Liver (tissue), 9 donors: ENCODE measurements around the gene NUAK1. TPM values are rescaled to one million over a fixed set of nuclear protein-coding genes. Genes with fewer than 3 reads are reported as not detected.

ENCODE experiments used
- DNase-seq: peaks from one replicate; pipeline ENCODE4 v3.0.0-alpha.2; 2017; ENCODE audit warnings: low spot score
- H3K27ac ChIP-seq, 2 donors: one replicate each; pipeline ENCODE4 v1.7.0; 2013; ENCODE audit warnings: inconsistent platforms in 2 of 2, low read length in 2 of 2, control low read depth in 1 of 2, low read depth in 1 of 2, mild to moderate bottlenecking in 1 of 2
- H3K27me3 ChIP-seq, 4 donors: one replicate each; pipeline versions ENCODE4 v1.6.1 to v1.7.0; 2013; ENCODE audit warnings: low read length in 3 of 4, inconsistent platforms in 1 of 4, mild to moderate bottlenecking in 1 of 4, moderate library complexity in 1 of 4; ENCODE audit not compliant: control insufficient read depth in 4 of 4, insufficient read depth in 4 of 4
- H3K36me3 ChIP-seq, 4 donors: one replicate each; pipeline versions ENCODE4 v1.6.1 to v1.7.0; 2013; ENCODE audit warnings: low read length in 3 of 4, mild to moderate bottlenecking in 3 of 4, low read depth in 1 of 4, moderate library complexity in 1 of 4; ENCODE audit not compliant: control insufficient read depth in 4 of 4, insufficient read depth in 3 of 4
- H3K4me1 ChIP-seq, 4 donors: one replicate each; pipeline versions ENCODE4 v1.6.1 to v1.7.0; 2013; ENCODE audit warnings: low read length in 3 of 4, mild to moderate bottlenecking in 3 of 4, moderate library complexity in 1 of 4; ENCODE audit not compliant: control insufficient read depth in 4 of 4, insufficient read depth in 4 of 4
- H3K4me3 ChIP-seq, 3 donors: one replicate each; pipeline versions ENCODE4 v1.6.1 to v1.7.0; 2013; ENCODE audit warnings: low read length in 3 of 3, control low read depth in 1 of 3, low read depth in 1 of 3, mild to moderate bottlenecking in 1 of 3
- H3K9ac ChIP-seq, 2 donors: one replicate each; pipeline ENCODE4 v1.7.0; 2013; ENCODE audit warnings: low read length in 2 of 2, mild to moderate bottlenecking in 2 of 2, moderate library complexity in 2 of 2, control low read depth in 1 of 2, low read depth in 1 of 2
- H3K9me3 ChIP-seq, 4 donors: one replicate each; pipeline versions ENCODE4 v1.6.1 to v1.7.0; 2013; ENCODE audit warnings: low read length in 3 of 4; ENCODE audit not compliant: control insufficient read depth in 4 of 4
- ATF3 ChIP-seq: IDR thresholded peaks from 2 replicates; pipeline ENCODE4 v1.6.1; 2016; ENCODE audit warnings: antibody characterized with exemption
- EGR1 ChIP-seq, 2 donors: IDR thresholded peaks; 2 replicates each; pipeline ENCODE4 v1.6.1; 2016 to 2018; ENCODE audit warnings: antibody characterized with exemption in 2 of 2, low read depth in 2 of 2
- FOXA1 ChIP-seq: IDR thresholded peaks from 2 replicates; pipeline ENCODE4 v1.6.1; 2016; ENCODE audit warnings: antibody characterized with exemption
- FOXA2 ChIP-seq: IDR thresholded peaks from 2 replicates; pipeline ENCODE4 v1.6.1; 2016; ENCODE audit warnings: antibody characterized with exemption
- GABPA ChIP-seq, 2 donors: IDR thresholded peaks in 1 of 2; conservative IDR thresholded peaks in 1 of 2; 2 replicates each; pipeline ENCODE4 v1.6.1; 2016; ENCODE audit warnings: antibody characterized with exemption in 2 of 2, mild to moderate bottlenecking in 1 of 2, moderate library complexity in 1 of 2
- HNF4A ChIP-seq, 2 donors: conservative IDR thresholded peaks; 2 replicates each; pipeline ENCODE4 v1.6.1; 2016; ENCODE audit warnings: antibody characterized with exemption in 2 of 2, mild to moderate bottlenecking in 2 of 2
- HNF4G ChIP-seq: IDR thresholded peaks from 2 replicates; pipeline ENCODE4 v1.6.1; 2016; ENCODE audit warnings: antibody characterized with exemption
- JUND ChIP-seq, 2 donors: IDR thresholded peaks; 2 replicates each; pipeline ENCODE4 v1.6.1; 2016; ENCODE audit warnings: antibody characterized with exemption in 2 of 2
- MAX ChIP-seq: IDR thresholded peaks from 2 replicates; pipeline ENCODE4 v1.6.1; 2016; ENCODE audit warnings: antibody characterized with exemption
- NR2F2 ChIP-seq: IDR thresholded peaks from 2 replicates; pipeline ENCODE4 v1.6.1; 2016; ENCODE audit warnings: antibody characterized with exemption
- RAD21 ChIP-seq, 2 donors: IDR thresholded peaks; 2 replicates each; pipeline ENCODE4 v1.6.1; 2016; ENCODE audit warnings: antibody characterized with exemption in 2 of 2, mild to moderate bottlenecking in 2 of 2
- REST ChIP-seq: IDR thresholded peaks from 2 replicates; pipeline ENCODE4 v1.6.1; 2016; ENCODE audit warnings: antibody characterized with exemption, mild to moderate bottlenecking
- RXRA ChIP-seq, 2 donors: IDR thresholded peaks; 2 replicates each; pipeline ENCODE4 v1.6.1; 2017 to 2018; ENCODE audit warnings: antibody characterized with exemption in 2 of 2, mild to moderate bottlenecking in 1 of 2
- SP1 ChIP-seq: IDR thresholded peaks from 2 replicates; pipeline ENCODE4 v1.6.1; 2018; ENCODE audit warnings: antibody characterized with exemption, mild to moderate bottlenecking
- TAF1 ChIP-seq: conservative IDR thresholded peaks from 2 replicates; pipeline ENCODE4 v1.6.1; 2016; ENCODE audit warnings: antibody characterized with exemption, mild to moderate bottlenecking
- YY1 ChIP-seq: IDR thresholded peaks from 2 replicates; pipeline ENCODE4 v1.6.1; 2016; ENCODE audit warnings: antibody characterized with exemption, mild to moderate bottlenecking
- WGBS: extraction: QIAGEN DNeasy Blood & Tissue Kit; methylation state at CpG from one replicate; pipeline ENCODE4 v1.1.7; 2013; 5-methylcytosine and 5-hydroxymethylcytosine counted together
- polyA plus RNA-seq, 2 donors: library from polyadenylated mRNA; stranded (reverse) in 1 of 2; unstranded in 1 of 2; fragments of 200-250 nt in 1 of 2; fragments of >200 nt in 1 of 2; fragmentation: Nextera tagmentation in 1 of 2; extraction: Ambion mirVana in 1 of 2; gene quantifications; one replicate each; pipeline versions ENCODE4 v1.2.1 to v1.2.3, GENCODE V29; 2013 to 2015
- total RNA-seq, 2 donors: library from RNA; depleted of rRNA; stranded (reverse); fragments of >200 nt; gene quantifications; one replicate each; pipeline ENCODE4 v1.2.3, GENCODE V29; 2014
- TF ChIP-seq, protein P1 (sequence below): IDR thresholded peaks from 2 replicates; pipeline ENCODE4 v1.6.1; 2016; ENCODE audit warnings: antibody characterized with exemption
- TF ChIP-seq, protein P2 (sequence below): fragments of 150-350 bp; IDR thresholded peaks from 2 replicates; pipeline ENCODE4 v1.5.1; 2017; ENCODE audit warnings: improper control_type of control experiment, low read depth, low read length; ENCODE audit not compliant: missing input control
- donor health status: healthy.
- donor health status: healthy.
- donor health status: healthy.
- donor health status: healthy.
- donor health status: healthy.

Gene NUAK1
- total and polyA plus RNA-seq, 4 donors, result 2.5 to 9.3 (median 3.9) TPM

- no peaks in the 10 kb centered on the region for H3K27me3 ChIP-seq
- H3K36me3 ChIP-seq, result no peaks in the 10 kb centered on the region
- no peaks in the 10 kb centered on the region for H3K9me3 ChIP-seq
- H3K4me1 ChIP-seq, result no peaks in the 10 kb centered on the region
- H3K27ac ChIP-seq, result no peak overlapping the region
- no peak for DNase-seq
- WGBS, result 93% methylated on average over 9 of the region's 9 CpGs
- TF ChIP-seq GABPA (IDR thresholded peaks at IDR 0.05 in 1 of 2, conservative IDR thresholded peaks at IDR 0.05 in 1 of 2), result no peak
- no peak for TF ChIP-seq HNF4A (conservative IDR thresholded peaks at IDR 0.05)
- no peak for TF ChIP-seq MAX
- TF ChIP-seq TAF1, result no peak
- no peak for TF ChIP-seq RAD21 (IDR thresholded peaks at IDR 0.05)
- no peak for TF ChIP-seq FOXA2
- TF ChIP-seq ATF3, result no peak
- no peak for TF ChIP-seq EGR1 (IDR thresholded peaks at IDR 0.05; ENCODE audit: low read depth in 2 of 2)
- no peak for TF ChIP-seq RXRA (IDR thresholded peaks at IDR 0.05)
- TF ChIP-seq REST, result no peak
- no peak for TF ChIP-seq SP1
- no peak for TF ChIP-seq HNF4G
- no peak for TF ChIP-seq NR2F2
- TF ChIP-seq, protein P1, sequence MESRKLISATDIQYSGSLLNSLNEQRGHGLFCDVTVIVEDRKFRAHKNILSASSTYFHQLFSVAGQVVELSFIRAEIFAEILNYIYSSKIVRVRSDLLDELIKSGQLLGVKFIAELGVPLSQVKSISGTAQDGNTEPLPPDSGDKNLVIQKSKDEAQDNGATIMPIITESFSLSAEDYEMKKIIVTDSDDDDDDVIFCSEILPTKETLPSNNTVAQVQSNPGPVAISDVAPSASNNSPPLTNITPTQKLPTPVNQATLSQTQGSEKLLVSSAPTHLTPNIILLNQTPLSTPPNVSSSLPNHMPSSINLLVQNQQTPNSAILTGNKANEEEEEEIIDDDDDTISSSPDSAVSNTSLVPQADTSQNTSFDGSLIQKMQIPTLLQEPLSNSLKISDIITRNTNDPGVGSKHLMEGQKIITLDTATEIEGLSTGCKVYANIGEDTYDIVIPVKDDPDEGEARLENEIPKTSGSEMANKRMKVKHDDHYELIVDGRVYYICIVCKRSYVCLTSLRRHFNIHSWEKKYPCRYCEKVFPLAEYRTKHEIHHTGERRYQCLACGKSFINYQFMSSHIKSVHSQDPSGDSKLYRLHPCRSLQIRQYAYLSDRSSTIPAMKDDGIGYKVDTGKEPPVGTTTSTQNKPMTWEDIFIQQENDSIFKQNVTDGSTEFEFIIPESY, result no peak
- TF ChIP-seq YY1, result no peak
- TF ChIP-seq, protein P2, sequence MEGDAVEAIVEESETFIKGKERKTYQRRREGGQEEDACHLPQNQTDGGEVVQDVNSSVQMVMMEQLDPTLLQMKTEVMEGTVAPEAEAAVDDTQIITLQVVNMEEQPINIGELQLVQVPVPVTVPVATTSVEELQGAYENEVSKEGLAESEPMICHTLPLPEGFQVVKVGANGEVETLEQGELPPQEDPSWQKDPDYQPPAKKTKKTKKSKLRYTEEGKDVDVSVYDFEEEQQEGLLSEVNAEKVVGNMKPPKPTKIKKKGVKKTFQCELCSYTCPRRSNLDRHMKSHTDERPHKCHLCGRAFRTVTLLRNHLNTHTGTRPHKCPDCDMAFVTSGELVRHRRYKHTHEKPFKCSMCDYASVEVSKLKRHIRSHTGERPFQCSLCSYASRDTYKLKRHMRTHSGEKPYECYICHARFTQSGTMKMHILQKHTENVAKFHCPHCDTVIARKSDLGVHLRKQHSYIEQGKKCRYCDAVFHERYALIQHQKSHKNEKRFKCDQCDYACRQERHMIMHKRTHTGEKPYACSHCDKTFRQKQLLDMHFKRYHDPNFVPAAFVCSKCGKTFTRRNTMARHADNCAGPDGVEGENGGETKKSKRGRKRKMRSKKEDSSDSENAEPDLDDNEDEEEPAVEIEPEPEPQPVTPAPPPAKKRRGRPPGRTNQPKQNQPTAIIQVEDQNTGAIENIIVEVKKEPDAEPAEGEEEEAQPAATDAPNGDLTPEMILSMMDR, result no peak
- H3K9ac ChIP-seq, result no peak overlapping the region
- no peak overlapping the region for H3K4me3 ChIP-seq
Measured at GRCh38 chr12:106049105-106049504, 89.6 kb downstream of the NUAK1 start.

GRCh38 chr12:106048676-106049075 is 90.1 kb downstream of the NUAK1 start:
- Histone ChIP-seq H3K4me1 (no peaks in the 10 kb centered on the region), H3K36me3 (no peaks in the 10 kb centered on the region), H3K9me3 (no peaks in the 10 kb centered on the region), H3K4me3 (no peak overlapping the region), H3K27ac (no peak overlapping the region), H3K27me3 (no peaks in the 10 kb centered on the region), H3K9ac (no peak overlapping the region)
- DNase-seq, result no peak
- TF ChIP-seq HNF4A (conservative IDR thresholded peaks at IDR 0.05) (no peak), ATF3 (no peak), HNF4G (no peak), NR2F2 (no peak), FOXA1 (no peak), YY1 (no peak), JUND (IDR thresholded peaks at IDR 0.05) (no peak), RAD21 (IDR thresholded peaks at IDR 0.05) (no peak)
- TF ChIP-seq, protein P2, result no peak
- WGBS, result 85% methylated on average over 6 of the region's 6 CpGs
